PC-9 (cell line): ENCODE measurements around the gene DNAJB6. TPM values are rescaled to one million over a fixed set of nuclear protein-coding genes. Genes with fewer than 3 reads are reported as not detected.

Experiments used
- BruUV-seq: library from RNA; stranded (reverse); fragments of 400-500 nt; replicated peaks from 2 replicates; lab custom pipeline; 2021; lab: Mats Ljungman, UMichigan
- CTCF ChIA-PET: fragments of 300-600 bp; sonication (Branson Sonifier 250); formaldehyde crosslinking; loops from one replicate; lab custom pipeline; 2022; ENCODE audit warnings: antibody characterized with exemption; lab: Charles Lee
- POLR2A ChIA-PET: fragments of 300-600 bp; sonication (Branson Sonifier 250); formaldehyde crosslinking; loops from one replicate; lab custom pipeline; 2022; ENCODE audit warnings: antibody characterized with exemption; ENCODE audit not compliant: unreplicated experiment; lab: Charles Lee
- DNase-seq, 2 experiments: peaks; one replicate each; pipeline versions ENCODE4 v3.0.0 to v3.0.0-alpha.2; 2015 to 2022; ENCODE audit warnings: mixed read lengths in 1 of 2
- H2AFZ ChIP-seq: fragments of 200-600 bp; sonication (generic); 2 replicates; pipeline ENCODE4 v1.8.1; 2017; ENCODE audit warnings: antibody characterized with exemption
- H3F3A ChIP-seq: fragments of 200-600 bp; sonication (generic); 2 replicates; pipeline ENCODE4 v1.8.1; 2017; ENCODE audit warnings: antibody characterized with exemption, mild to moderate bottlenecking, low read depth; ENCODE audit not compliant: insufficient read depth
- H3K27ac ChIP-seq: fragments of 200-600 bp; sonication (generic); 2 replicates; pipeline ENCODE4 v1.6.1; 2016; ENCODE audit warnings: mixed run types
- H3K27me3 ChIP-seq: fragments of 200-600 bp; sonication (generic); 2 replicates; pipeline ENCODE4 v1.6.1; 2016; ENCODE audit warnings: low read depth, mixed run types; ENCODE audit not compliant: insufficient read depth
- H3K36me3 ChIP-seq: fragments of 200-600 bp; sonication (generic); 2 replicates; pipeline ENCODE4 v1.6.1; 2016; ENCODE audit warnings: low read depth, mixed run types
- H3K4me1 ChIP-seq: fragments of 200-600 bp; sonication (generic); replicated peaks from 2 replicates; pipeline ENCODE4 v1.6.1; 2016; ENCODE audit warnings: mixed run types; ENCODE audit not compliant: insufficient read depth
- H3K4me2 ChIP-seq: fragments of 200-600 bp; sonication (generic); 2 replicates; pipeline ENCODE4 v1.6.1; 2017; ENCODE audit warnings: mixed run types
- H3K4me3 ChIP-seq: fragments of 200-600 bp; sonication (generic); 2 replicates; pipeline ENCODE4 v1.6.1; 2016; ENCODE audit warnings: mixed run types
- H3K79me2 ChIP-seq: fragments of 200-600 bp; sonication (generic); 2 replicates; pipeline ENCODE4 v1.6.1; 2017; ENCODE audit warnings: low read depth, mixed run types
- H3K9me2 ChIP-seq: fragments of 200-600 bp; sonication (generic); 2 replicates; pipeline ENCODE4 v1.8.1; 2017; ENCODE audit warnings: mild to moderate bottlenecking; ENCODE audit not compliant: insufficient read depth
- H3K9me3 ChIP-seq: fragments of 200-600 bp; sonication (generic); 2 replicates; pipeline ENCODE4 v1.8.1; 2016; ENCODE audit warnings: low read depth; ENCODE audit not compliant: insufficient read depth
- H4K20me1 ChIP-seq: fragments of 200-600 bp; sonication (generic); 2 replicates; pipeline ENCODE4 v1.8.1; 2017; ENCODE audit not compliant: insufficient read depth
- CTCF ChIP-seq: fragments of 200-600 bp; sonication (generic); conservative IDR thresholded peaks from 2 replicates; pipeline ENCODE4 v1.6.1; 2017; ENCODE audit warnings: mixed run types, antibody characterized with exemption, mild to moderate bottlenecking, moderate library complexity
- EZH2 ChIP-seq: fragments of 200-600 bp; sonication (generic); IDR thresholded peaks from 2 replicates; pipeline ENCODE4 v1.8.0; 2017; ENCODE audit warnings: antibody characterized with exemption, low read depth
- intact Hi-C: fragments of 100-400 bp; cut with micrococcal nuclease; formaldehyde crosslinking; loops from one replicate; pipeline ENCODE4 v1.10.0; 2022; ENCODE audit not compliant: unreplicated experiment
- total RNA-seq: library from RNA; stranded (reverse); gene quantifications from 2 replicates; pipeline ENCODE4 v1.2.3, GENCODE V29; 2021

The DNAJB6 gene
- total RNA-seq, 1 experiment from 2014 or later: 182 TPM

DNA sequence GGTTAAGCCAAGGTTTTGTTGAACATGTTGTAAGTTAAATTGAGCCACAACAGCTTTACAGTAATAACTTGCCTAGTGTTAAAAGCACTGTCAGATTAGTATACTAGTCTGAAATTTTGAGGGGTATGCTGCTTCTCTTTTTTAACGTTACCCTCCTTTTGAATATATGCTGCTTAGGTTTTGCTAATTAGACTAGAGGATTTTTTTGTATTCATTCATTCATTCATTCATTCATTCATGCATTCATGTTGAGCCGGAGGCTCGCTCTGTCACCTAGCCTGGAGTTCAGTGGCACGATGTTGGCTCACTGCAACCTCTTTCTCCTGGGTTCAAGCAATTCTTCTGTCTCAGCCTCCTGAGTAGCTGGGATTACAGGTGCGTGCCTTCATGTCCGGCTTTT lies 24.7 kb downstream of the DNAJB6 start:
- Histone ChIP-seq H3K9me3 (no peaks in the 10 kb centered on the region), H3K4me1 (peaks cover 1% of the 10 kb centered on the region), H3K4me2 (no peak overlapping the region), H3K9me2 (no peaks in the 10 kb centered on the region), H4K20me1 (peaks cover 98% of the 10 kb centered on the region), H3K4me3 (no peak overlapping the region), H3K27ac (no peak overlapping the region), H3F3A (peaks cover 54% of the 10 kb centered on the region), H3K36me3 (peaks cover 78% of the 10 kb centered on the region), H3K27me3 (no peaks in the 10 kb centered on the region), H2AFZ (no peak overlapping the region), H3K79me2 (peaks cover 99% of the 10 kb centered on the region)
- intact Hi-C loops: no loop called here
- TF ChIP-seq EZH2: no peak
- no peak for TF ChIP-seq CTCF
- CTCF ChIA-PET: no interaction called here
- POLR2A ChIA-PET: no interaction called here
- no TSS peak for BruUV-seq
- DNase-seq: no peak

GRCh38 chr7:157362729-157363128 lies 25.9 kb downstream of the DNAJB6 start:
- Histone ChIP-seq H3K27me3 (no peaks in the 10 kb centered on the region), H3K9me3 (no peaks in the 10 kb centered on the region), H3K79me2 (peaks cover 100% of the 10 kb centered on the region), H3K36me3 (peaks cover 85% of the 10 kb centered on the region), H3K9me2 (no peaks in the 10 kb centered on the region), H3K4me1 (no peaks in the 10 kb centered on the region), H3F3A (peaks cover 61% of the 10 kb centered on the region), H3K4me3 (no peak overlapping the region), H3K4me2 (no peak overlapping the region), H3K27ac (no peak overlapping the region), H2AFZ (no peak overlapping the region), H4K20me1 (peaks cover 100% of the 10 kb centered on the region)
- TF ChIP-seq CTCF (no peak), EZH2 (no peak)
- ChIA-PET CTCF (interaction anchor here (0.6 kb wide), 1 partner anchor 24 kb away, joined by 4 read pairs; no protein-coding TSS in a partner anchor), POLR2A (no interaction called here)
- no peak for DNase-seq
- BruUV-seq: no TSS peak
- intact Hi-C loops: no loop called here

GRCh38 chr7:157366722-157367121 lies 29.9 kb downstream of the DNAJB6 start:
- Histone ChIP-seq H2AFZ (no peak overlapping the region), H3K4me1 (no peaks in the 10 kb centered on the region), H3K9me3 (no peaks in the 10 kb centered on the region), H3F3A (peaks cover 49% of the 10 kb centered on the region), H3K27ac (no peak overlapping the region), H3K4me3 (no peak overlapping the region), H3K27me3 (no peaks in the 10 kb centered on the region), H3K36me3 (peaks cover 82% of the 10 kb centered on the region), H4K20me1 (peaks cover 90% of the 10 kb centered on the region), H3K79me2 (peaks cover 86% of the 10 kb centered on the region), H3K4me2 (no peak overlapping the region), H3K9me2 (no peaks in the 10 kb centered on the region)
- BruUV-seq: no TSS peak
- POLR2A ChIA-PET: no interaction called here
- TF ChIP-seq EZH2: no peak
- TF ChIP-seq CTCF: no peak
- intact Hi-C loops: no loop called here
- CTCF ChIA-PET: no interaction called here
- no peak for DNase-seq
